ENCODE measurements around the gene LRMDA. TPM values are rescaled to one million over a fixed set of nuclear protein-coding genes. Genes with fewer than 3 reads are reported as not detected.

Gene LRMDA
- total and polyA plus RNA-seq, 4 donors: 12.1 to 40.8 (median 21.6) TPM

DNA sequence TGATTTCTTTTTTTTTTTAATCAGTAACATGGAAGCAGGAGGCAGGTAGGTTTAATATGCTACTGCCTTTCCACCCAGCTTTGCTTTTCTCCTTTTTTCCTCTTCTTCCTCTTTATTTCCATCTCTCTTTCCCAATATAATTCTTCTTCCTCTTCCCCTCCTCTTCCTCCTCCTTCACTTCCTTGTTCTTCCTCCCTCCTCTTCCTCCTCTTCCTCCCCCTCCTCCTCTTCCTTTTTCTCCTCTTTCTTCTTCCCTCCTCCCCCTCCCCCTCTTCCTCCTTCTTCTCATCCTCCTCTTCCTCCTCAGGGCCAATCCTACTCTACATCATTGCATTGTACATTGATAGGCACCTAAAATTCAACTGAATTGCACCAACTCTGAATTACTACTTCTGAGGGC lies 41.2 kb upstream of the LRMDA start:
- Histone ChIP-seq H3K4me1 (ENCODE audit: control insufficient read depth in 5 of 5, insufficient read depth in 5 of 5, low read length in 5 of 5) (peaks cover 0 to 7% (median 3%) of the 10 kb centered on the region in 5 donors), H3K4me3 (no peak overlapping the region), H3K36me3 (ENCODE audit: control insufficient read depth in 4 of 4, insufficient read depth in 4 of 4, low read length in 4 of 4) (peaks cover 0 to 16% (median 1%) of the 10 kb centered on the region in 4 donors), H3K9me3 (ENCODE audit: control insufficient read depth in 4 of 4, insufficient read depth in 3 of 4, low read length in 3 of 4) (peaks cover 0 to 6% (median 3%) of the 10 kb centered on the region in 4 donors), H3K9ac (ENCODE audit: insufficient read depth in 1 of 2, low read length in 2 of 2) (no peak overlapping the region), H3K27ac (ENCODE audit: low read depth in 1 of 2, low read length in 1 of 2) (no peak overlapping the region), H3K27me3 (ENCODE audit: control insufficient read depth in 3 of 3, insufficient read depth in 3 of 3, low read length in 2 of 3) (no peaks in the 10 kb centered on the region)
- no peak for DNase-seq
- TF ChIP-seq, protein P1, sequence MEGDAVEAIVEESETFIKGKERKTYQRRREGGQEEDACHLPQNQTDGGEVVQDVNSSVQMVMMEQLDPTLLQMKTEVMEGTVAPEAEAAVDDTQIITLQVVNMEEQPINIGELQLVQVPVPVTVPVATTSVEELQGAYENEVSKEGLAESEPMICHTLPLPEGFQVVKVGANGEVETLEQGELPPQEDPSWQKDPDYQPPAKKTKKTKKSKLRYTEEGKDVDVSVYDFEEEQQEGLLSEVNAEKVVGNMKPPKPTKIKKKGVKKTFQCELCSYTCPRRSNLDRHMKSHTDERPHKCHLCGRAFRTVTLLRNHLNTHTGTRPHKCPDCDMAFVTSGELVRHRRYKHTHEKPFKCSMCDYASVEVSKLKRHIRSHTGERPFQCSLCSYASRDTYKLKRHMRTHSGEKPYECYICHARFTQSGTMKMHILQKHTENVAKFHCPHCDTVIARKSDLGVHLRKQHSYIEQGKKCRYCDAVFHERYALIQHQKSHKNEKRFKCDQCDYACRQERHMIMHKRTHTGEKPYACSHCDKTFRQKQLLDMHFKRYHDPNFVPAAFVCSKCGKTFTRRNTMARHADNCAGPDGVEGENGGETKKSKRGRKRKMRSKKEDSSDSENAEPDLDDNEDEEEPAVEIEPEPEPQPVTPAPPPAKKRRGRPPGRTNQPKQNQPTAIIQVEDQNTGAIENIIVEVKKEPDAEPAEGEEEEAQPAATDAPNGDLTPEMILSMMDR (IDR thresholded peaks at IDR 0.05; ENCODE audit: control extremely low read depth, extremely low read depth): no peak
- ATAC-seq (ENCODE audit: insufficient read depth, low FRiP score): no peak

DNA sequence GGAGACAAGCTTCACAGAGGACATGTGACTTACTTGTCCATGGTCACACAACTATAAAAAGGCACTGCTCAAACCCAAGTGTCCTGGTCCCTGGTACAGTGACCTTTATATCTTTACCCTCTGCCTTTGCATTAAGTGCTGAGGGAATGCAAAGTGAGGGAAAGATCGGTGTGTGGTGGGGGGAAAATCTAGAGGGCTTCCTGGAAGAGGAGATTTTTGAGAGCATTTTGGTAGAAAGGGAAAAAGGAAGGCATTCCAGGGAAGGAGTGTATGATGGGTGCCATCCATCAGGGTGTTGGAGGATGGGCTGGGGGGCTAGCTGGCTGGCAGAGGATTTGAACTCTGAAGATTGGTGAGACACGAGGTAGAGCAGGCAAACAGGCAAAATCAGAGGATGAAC lies 39.2 kb upstream of the LRMDA start:
- ATAC-seq (ENCODE audit: insufficient read depth, low FRiP score) (no peak), DNase-seq (no peak)
- Histone ChIP-seq H3K4me1 (ENCODE audit: control insufficient read depth in 5 of 5, insufficient read depth in 5 of 5, low read length in 5 of 5) (peaks cover 0 to 17% (median 3%) of the 10 kb centered on the region in 5 donors), H3K9me3 (ENCODE audit: control insufficient read depth in 4 of 4, insufficient read depth in 3 of 4, low read length in 3 of 4) (no peaks in the 10 kb centered on the region), H3K27ac (ENCODE audit: low read depth in 1 of 2, low read length in 1 of 2) (no peak overlapping the region), H3K36me3 (ENCODE audit: control insufficient read depth in 4 of 4, insufficient read depth in 4 of 4, low read length in 4 of 4) (peaks cover 0 to 14% (median 1%) of the 10 kb centered on the region in 4 donors), H3K4me3 (no peak overlapping the region), H3K27me3 (ENCODE audit: control insufficient read depth in 3 of 3, insufficient read depth in 3 of 3, low read length in 2 of 3) (no peaks in the 10 kb centered on the region), H3K9ac (ENCODE audit: insufficient read depth in 1 of 2, low read length in 2 of 2) (no peak overlapping the region)
- 71 to 93% methylated on average over 2 of the region's 2 CpGs for WGBS, 2 donors
- TF ChIP-seq, protein P1 (IDR thresholded peaks at IDR 0.05; ENCODE audit: control extremely low read depth, extremely low read depth): no peak

DNA sequence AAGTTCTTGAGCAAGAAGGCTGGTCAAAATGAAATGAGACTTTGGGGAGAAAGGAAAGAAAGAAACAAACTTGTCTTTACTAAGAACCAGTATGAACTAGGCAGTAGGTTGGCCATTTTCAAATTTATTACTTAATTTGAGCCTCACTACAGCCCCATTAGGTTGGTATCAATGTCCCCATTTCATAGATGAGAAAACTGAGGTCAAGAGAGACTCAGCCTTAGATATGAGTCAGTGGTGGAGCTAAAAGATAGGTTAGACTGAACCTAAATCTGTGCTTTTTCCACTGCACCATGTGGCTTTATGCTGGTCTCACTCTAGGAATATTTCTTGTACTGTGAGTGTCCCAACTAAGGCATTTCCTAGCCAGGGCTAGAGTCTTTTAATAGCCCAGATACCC lies 38.7 kb upstream of the LRMDA start:
- TF ChIP-seq, protein P1 (IDR thresholded peaks at IDR 0.05; ENCODE audit: control extremely low read depth, extremely low read depth): no peak
- ATAC-seq (ENCODE audit: insufficient read depth, low FRiP score): no peak
- Histone ChIP-seq H3K27ac (ENCODE audit: low read depth in 1 of 2, low read length in 1 of 2) (no peak overlapping the region), H3K27me3 (ENCODE audit: control insufficient read depth in 3 of 3, insufficient read depth in 3 of 3, low read length in 2 of 3) (no peaks in the 10 kb centered on the region), H3K9ac (ENCODE audit: insufficient read depth in 1 of 2, low read length in 2 of 2) (no peak overlapping the region), H3K4me1 (ENCODE audit: control insufficient read depth in 5 of 5, insufficient read depth in 5 of 5, low read length in 5 of 5) (peaks cover 0 to 17% (median 3%) of the 10 kb centered on the region in 5 donors), H3K36me3 (ENCODE audit: control insufficient read depth in 4 of 4, insufficient read depth in 4 of 4, low read length in 4 of 4) (peaks cover 0 to 18% (median 2%) of the 10 kb centered on the region in 4 donors), H3K4me3 (no peak overlapping the region), H3K9me3 (ENCODE audit: control insufficient read depth in 4 of 4, insufficient read depth in 3 of 4, low read length in 3 of 4) (no peaks in the 10 kb centered on the region)
- DNase-seq: no peak

DNA sequence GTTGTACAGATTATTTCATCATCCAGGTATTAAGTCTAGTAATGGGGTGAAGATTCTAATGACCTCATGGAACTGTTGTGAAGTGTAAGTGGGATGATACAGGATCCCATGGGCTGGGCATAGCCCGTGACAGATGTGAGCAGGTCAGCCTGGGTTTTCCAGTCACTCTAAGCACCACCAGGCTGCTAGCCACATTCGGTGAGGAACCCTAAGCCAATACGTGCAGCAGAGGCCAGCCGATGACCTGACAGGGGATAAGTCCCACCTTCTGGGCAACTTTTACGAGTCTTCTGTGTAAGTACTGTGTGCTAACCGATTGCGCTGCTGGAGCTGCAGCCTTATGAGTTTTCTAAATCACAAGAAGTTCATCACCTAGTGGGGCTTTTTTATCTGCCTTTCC lies 37.2 kb upstream of the LRMDA start:
- no peaks in the 10 kb centered on the region for H3K27me3 ChIP-seq (ENCODE audit: control insufficient read depth in 3 of 3, insufficient read depth in 3 of 3, low read length in 2 of 3)
- DNase-seq (peak in 1 of 3 donors; percentile 15), ATAC-seq (ENCODE audit: insufficient read depth, low FRiP score) (no peak)
- WGBS, 2 donors: 92 to 95% methylated on average over 7 of the region's 7 CpGs
- TF ChIP-seq, protein P1 (IDR thresholded peaks at IDR 0.05; ENCODE audit: control extremely low read depth, extremely low read depth): no peak
- no peak overlapping the region for H3K9ac ChIP-seq (ENCODE audit: insufficient read depth in 1 of 2, low read length in 2 of 2)
- H3K27ac ChIP-seq (ENCODE audit: low read depth in 1 of 2, low read length in 1 of 2): no peak overlapping the region
- no peak overlapping the region for H3K4me3 ChIP-seq
- H3K4me1 ChIP-seq (ENCODE audit: control insufficient read depth in 5 of 5, insufficient read depth in 5 of 5, low read length in 5 of 5): peaks cover 0 to 17% (median 3%) of the 10 kb centered on the region in 5 donors
- no peaks in the 10 kb centered on the region for H3K9me3 ChIP-seq (ENCODE audit: control insufficient read depth in 4 of 4, insufficient read depth in 3 of 4, low read length in 3 of 4)
- H3K36me3 ChIP-seq (ENCODE audit: control insufficient read depth in 4 of 4, insufficient read depth in 4 of 4, low read length in 4 of 4): peaks cover 0 to 31% (median 10%) of the 10 kb centered on the region in 4 donors

Data from lung (tissue), 12 donors.